Activated CD4-positive, alpha-beta T cell treated with anti-CD3 and anti-CD28 coated beads, Interleukin-2, amount 50 U/mL, for 16 hours (primary cell): ENCODE data around the gene ZNF568.

Experiments
- DNase-seq: peaks from one replicate; pipeline ENCODE4 v3.0.0-alpha.2; 2020

Gene ZNF568

DNA sequence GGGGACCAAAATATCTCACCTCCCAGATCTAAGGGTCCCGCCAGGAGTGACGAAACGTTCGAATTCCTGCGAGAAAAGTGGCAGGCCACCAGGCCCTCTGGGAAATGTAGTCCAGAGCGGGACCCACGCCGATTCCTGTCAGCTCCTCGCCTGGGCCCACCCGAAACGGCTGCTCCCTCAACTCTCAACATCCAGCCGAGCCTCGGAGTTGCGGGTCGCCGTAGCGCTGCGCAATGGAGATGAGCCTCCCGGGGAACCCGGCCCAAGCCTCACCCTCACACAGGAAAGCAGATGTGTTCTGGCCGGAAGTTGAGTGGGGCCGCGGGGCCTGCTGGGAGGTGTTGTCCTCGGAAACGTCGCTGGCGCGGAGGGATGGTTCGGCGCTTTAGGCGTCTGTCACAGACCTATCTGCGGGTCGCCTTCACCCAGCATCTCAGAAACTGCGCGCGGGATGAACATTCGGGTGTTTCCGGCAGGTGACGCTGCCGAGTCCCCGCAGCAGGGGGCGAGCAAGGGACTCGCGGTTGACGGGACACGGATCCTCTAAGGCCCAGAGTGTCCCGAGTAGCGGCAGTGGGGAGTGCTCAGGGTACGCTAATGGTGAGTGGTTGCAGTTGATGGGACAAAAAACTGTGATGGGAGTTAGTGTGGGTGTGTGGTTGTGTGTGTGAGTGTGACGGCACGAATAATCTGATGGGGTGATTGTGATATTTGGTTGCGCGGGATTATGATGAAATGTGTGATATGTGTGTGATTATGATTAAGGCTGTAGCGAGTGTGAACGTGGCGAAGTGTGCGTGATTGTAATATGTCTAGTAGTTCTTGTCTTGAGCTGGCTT is at the start of gene ZNF568, which contains the start of gene ZNF829:
ZNF568 (plus strand) TSS at position 341 of the 839 bp plus-strand sequence. CDS start 6,439 bp downstream, outside the sequence.
ZNF829 (minus strand) TSS at position 300 of the 839 bp plus-strand sequence. CDS start 1,124 bp downstream, outside the sequence.
- peak; percentile 92 for DNase-seq

DNA sequence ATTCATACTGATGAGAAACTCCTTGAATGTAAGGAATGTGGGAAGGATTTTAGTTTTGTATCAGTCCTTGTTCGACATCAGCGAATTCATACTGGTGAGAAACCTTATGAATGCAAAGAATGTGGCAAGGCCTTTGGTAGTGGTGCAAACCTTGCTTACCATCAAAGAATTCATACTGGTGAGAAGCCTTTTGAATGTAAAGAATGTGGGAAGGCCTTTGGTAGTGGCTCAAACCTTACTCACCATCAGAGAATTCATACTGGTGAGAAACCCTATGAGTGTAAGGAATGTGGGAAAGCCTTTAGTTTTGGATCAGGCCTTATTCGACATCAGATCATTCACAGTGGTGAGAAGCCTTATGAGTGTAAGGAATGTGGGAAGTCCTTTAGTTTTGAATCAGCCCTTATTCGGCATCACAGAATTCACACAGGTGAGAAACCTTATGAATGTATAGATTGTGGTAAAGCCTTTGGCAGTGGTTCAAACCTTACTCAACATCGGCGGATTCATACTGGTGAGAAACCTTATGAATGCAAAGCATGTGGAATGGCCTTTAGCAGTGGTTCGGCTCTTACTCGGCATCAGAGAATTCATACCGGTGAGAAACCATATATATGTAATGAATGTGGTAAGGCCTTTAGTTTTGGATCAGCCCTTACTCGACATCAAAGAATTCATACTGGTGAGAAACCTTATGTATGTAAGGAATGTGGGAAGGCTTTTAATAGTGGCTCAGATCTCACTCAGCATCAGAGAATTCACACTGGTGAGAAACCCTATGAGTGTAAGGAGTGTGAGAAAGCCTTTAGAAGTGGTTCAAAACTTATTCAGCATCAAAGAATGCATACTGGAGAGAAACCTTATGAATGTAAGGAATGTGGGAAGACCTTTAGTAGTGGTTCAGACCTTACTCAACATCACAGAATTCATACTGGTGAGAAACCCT is 38.9 kb upstream of the ZNF568 start:
- no peak for DNase-seq

DNA sequence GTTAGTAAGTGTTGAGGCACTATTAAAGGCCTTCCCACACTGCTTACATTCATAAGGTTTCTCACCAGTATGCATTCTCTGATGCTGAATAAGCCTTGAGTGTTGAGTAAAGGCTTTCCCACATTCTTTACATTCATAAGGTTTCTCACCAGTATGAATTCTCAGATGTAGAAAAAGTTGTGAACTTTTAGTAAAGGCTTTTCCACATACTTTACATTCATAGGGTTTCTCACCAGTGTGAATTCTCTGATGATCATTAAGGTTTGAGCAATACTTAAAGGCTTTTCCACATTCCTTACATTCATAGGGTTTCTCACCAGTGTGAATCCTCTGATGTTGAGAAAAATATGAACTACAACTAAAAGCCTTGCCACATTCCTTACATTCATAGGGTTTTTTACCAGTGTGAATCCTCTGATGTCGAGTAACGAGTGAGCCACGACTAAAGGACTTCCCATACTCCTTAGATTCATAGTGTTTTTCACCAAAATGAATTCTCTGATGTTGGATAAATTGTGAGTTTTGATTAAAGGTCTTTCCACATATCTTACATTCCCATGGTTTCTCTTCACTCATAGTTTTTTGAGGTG is 24.3 kb upstream of the ZNF568 start:
- no peak for DNase-seq

DNA sequence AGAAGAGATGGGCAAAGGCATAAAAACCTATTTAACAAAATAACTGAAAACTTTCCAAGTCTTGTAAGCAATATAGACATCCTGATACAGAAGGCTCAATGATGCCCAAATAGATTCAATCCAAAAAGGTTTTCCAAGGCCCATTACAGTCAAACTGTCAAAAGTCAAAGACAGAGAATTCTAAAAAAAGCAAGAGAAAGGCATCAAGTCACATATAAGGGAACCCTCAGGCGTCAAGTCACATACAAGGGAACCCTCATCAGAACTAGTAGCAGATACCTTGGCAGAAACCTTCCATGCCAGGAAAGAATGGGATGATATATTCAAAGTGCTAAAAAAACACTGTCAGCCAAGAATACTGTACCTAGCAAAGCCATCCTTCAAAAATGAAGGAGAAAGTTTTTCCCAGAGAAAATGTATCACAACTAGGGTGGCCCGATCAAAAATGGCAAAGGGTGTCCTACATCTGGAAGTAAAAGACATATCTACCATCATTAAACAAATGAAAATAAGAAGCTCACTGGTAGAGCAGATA is 21.2 kb upstream of the ZNF568 start:
- DNase-seq: no peak

DNA sequence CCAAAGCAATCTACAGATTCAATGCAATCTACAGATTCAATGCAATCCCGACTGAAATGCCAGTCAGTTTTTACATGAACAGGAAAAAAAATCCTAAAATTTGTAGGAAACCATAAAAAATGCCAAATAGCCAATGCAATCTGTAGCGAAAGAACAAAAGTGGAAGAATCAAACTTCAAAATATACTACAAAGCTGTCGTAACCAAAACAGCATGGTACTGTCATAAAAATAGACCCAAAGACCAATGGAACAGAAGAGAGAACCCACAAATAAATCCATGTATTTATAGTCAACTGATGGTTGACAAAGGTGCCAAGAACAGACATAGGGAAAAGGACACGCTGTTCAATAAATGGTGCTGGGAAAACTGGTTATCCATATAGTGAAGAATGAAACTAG is 17.7 kb upstream of the ZNF568 start:
- no peak for DNase-seq

DNA sequence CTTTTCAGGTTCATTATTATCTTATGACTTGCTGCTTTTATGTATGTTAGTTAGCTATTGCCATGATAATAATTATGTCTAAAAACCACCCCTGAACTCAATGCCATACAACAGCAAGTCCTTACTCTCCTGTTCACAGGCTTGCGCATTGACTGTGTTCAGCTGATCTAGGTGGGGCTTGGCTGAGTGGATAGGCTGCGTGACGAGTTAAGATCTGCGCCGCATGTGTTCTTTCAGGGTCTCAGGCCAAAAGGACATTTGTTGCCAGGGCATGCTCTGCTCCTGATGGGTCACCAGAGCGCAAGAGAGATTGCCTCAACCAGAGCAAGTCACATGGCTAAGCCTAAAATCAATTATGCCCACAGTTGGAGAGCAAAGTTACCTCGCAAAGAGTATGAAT is 859 bp downstream of the ZNF568 start:
- DNase-seq: no peak

DNA sequence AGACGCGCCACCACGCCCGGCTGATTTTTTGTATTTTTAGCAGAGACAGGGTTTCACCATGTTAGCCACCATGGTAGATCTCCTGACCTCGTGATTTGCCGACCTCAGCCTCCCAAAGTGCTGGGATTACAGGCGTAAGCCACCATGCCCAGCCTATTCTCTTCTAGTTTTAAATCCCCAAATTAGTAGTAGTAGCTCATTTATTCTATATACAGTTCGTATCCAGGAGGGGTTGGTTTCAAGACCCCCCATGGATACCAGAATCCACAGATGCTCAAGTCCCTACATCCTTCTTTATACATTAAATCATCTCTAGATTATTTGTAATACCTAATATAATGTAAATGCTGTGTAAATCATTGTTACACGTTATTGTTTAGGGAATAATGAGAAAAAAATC is 2.0 kb downstream of the ZNF568 start:
- DNase-seq: no peak

DNA sequence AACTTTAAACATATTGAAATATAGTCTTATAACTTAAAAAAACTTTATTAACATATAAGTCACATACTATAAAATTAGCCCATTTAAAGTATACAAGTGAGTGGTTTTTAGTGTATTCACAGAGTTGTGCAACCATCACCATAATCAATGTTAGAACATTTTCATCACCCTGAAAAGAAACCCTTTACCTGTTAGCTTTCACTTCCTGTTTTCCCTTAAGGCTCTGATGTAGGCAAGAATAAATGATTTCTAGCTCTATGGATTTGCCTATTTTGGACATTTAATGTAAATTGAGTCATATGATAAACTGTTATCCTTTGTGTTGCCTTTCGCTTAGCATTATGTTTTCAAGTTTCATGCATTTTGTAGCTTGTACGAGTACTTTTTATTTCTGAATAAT is 15.6 kb downstream of the ZNF568 start:
- DNase-seq: no peak

DNA sequence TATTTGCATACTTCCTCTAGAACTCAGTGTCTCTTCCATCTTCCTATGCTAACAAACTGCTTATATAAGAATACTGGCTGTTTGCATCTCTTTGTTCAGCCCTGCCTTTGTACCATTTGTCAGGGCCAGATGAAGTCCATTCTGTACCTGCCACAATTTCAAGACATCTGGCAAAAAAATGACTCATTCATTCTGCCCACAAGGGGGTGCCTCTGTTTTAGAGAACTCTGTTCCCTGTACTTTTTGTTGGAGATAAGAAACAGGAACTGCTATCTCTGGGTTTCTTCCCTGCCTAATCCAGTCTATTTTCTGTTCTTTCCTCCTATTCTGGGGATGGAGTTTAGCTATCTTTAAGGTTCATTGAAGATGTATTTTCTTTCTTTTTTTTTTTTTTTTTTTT is 23.0 kb downstream of the ZNF568 start:
- no peak for DNase-seq

DNA sequence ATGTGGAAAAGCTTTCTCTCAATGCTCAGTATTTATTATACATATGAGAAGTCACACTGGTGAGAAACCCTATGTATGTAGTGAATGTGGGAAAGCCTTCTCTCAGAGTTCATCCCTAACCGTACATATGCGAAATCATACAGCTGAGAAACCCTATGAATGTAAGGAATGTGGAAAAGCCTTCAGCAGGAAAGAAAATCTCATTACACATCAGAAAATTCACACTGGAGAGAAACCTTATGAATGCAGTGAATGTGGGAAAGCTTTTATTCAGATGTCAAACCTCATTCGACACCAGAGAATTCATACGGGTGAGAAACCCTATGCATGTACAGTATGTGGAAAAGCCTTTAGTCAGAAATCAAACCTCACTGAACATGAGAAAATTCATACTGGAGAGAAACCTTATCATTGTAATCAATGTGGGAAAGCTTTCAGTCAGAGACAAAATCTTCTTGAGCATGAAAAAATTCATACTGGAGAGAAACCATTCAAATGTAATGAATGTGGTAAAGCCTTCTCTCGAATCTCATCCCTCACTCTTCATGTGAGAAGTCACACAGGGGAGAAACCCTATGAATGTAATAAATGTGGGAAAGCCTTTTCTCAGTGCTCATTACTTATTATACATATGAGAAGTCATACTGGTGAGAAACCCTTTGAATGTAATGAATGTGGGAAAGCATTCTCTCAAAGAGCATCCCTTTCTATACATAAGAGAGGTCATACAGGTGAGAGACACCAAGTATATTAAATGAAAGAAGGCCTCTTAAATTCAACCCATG is 34.4 kb downstream of the ZNF568 start:
- no peak for DNase-seq

DNA sequence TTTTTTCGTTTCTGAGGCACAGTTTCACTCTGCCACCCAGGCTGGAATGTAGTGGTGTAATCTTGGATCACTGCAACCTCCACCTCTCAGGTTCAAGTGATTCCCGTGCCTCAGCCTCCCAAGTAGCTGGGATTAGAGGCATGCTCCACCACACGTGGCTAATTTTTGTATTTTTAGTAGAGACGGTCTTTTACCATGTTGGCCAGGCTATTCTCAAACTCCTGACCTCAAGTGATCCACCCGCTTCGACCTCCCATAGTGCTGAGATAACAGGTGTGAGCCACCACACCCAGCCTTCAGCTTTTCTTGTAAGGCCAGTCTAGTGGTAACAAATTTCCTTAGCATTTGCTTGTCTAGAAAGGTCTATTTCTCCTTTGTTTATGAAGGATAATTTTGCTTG is 46.2 kb downstream of the ZNF568 start:
- no peak for DNase-seq

DNA sequence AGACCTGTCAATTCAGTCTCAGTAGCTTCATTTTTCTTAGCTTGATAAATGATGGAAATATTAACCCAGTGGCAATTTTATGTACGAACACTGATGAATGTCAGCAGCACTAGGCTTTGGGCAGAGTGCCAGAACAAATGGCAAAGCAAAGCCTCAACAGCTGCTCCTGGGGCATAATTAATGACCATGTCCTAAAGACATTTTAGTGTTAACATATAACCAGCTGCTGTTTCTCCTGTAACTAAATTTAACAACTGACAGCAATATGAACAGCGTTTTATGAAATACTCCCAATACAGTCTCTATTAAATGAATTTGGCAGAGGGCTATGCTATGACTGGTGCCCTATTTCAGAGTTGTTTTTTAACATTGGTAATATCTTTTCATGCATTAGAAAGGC is 47.1 kb downstream of the ZNF568 start:
- DNase-seq: no peak

DNA sequence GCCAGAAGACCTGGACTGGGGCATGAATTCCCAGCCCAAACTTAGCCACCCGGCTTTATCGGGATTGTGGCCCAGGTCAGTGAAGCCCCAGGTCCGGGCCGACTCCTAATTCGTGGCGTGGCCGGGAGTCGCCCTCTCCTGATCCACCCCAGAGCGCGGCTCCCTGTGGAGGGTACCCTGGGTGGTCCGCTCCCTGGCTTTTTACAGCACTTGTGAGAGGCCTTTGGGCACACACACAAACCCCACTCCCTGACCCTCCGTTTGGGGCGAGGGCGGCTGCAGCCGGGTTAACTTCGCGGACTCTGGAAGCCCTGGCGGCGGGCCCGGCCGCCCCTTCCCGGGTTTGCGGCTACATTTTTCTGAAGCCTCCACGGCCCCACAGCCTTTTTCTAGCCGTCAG is 56.4 kb downstream of the ZNF568 start:
- no peak for DNase-seq

DNA sequence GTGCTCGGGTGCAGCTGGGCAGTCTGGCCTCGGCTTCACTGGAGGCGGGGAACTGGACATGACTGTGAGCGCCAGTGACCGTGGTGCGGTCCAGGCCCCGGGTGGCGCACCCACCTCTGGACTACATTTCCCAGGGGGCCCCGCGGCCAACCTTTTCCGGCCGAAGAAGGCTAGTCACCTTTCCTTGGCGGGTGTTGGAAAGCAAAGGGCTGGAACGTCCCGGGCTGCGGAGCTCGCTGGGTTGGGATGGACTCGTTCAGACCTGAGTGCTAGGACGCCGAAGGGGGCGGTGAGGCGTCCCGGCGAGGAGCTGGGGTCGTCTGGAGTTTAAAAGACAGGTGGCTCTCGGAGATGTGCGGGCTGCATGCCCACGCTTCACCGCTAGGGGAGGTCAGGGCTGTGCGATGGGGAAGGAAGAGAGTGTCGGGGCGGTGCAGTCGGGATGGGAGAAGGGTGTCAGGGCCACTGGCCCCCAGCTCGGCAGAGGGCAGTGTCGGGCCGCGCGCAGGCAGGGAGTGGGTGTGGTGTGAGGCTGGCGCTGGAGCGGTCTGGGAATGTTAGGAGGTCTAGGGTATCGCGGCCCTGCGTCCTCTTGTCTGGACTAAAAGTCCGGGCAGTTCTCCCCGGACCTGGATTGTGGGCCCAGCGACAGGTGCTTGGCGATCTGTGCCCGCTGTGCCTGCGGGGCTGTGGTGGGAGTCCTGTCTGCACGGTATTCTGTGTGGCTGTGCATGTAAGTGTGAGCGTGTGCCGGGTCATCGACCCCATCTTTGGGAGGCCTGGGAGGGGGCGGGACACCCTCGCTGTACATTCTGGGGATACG is 57.1 kb downstream of the ZNF568 start:
- peak; percentile 73 for DNase-seq

DNA sequence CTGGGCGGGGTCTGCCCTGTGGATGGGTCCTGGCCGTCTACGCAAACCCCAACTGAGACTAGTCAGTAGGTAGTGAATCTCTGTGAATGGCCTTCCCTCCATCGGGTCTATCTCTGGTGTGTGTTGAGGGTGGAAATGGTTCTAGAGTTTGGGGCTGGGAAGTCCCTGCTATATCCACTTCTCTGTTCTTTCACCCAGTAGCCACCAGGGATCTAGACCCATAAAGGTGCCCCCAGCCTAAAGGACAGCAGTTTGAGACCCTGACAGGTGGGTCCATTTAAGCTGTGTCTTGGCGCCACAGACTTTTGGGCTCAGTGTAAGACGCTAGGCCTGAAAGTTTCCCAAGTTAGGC is 57.7 kb downstream of the ZNF568 start:
- no peak for DNase-seq

DNA sequence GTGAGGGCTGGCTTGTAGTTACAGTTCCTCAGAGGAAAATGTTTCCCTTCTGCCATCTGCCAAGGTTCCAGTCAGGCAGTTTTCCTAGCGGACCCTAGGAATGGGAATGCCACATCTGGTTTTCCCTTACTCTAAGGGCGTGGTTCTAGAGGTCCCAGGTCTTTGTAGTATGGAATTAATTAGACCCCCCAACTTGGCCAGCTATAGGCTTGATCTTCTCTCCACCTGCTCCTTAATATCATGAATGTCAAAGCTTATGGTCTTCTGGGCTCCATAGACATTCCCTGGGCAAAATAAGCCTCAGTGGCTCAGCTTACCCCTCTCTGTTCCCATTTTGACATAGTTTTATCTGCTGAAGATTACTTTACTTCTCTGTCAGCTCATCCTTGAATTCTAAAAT is 70.0 kb downstream of the ZNF568 start:
- no peak for DNase-seq

DNA sequence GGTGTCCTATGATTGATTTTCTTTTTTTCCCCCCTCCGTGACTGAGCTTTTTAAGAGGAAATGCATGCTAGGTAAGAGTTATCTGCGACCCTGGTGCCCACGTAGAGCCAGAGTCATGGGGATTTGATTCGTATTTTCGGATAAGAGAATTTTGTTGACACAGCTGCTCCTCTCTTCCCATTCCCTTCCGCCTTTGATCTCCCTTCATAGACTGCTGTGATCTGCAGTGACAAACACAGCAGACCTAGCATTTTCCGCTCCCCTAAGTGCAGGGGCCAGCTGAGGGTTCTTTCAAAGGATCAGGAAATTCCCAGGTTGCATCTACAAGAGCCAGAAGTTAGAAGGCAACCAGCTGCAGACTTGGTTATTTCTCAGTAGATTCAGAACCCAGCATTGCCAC is 70.5 kb downstream of the ZNF568 start:
- DNase-seq: no peak

DNA sequence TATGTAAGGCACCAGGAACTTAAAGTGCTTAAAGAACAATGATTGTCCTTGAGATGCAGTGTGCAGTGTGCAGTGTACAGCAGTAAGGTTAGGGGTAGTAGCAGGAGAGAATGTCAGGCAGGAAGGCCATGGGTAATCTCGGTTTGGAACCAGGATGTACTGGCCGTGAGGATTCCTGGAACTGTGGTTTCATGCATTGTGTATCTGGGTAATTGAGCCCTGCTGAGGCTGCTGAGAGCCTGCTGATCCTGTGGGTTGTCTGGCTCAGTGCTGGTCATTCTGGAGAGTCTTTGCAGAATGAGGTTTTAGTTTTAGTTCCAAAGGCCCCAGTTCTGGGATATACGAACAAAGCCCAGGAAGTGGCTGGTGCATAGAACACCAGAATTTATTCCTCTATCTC is 71.0 kb downstream of the ZNF568 start:
- DNase-seq: no peak

DNA sequence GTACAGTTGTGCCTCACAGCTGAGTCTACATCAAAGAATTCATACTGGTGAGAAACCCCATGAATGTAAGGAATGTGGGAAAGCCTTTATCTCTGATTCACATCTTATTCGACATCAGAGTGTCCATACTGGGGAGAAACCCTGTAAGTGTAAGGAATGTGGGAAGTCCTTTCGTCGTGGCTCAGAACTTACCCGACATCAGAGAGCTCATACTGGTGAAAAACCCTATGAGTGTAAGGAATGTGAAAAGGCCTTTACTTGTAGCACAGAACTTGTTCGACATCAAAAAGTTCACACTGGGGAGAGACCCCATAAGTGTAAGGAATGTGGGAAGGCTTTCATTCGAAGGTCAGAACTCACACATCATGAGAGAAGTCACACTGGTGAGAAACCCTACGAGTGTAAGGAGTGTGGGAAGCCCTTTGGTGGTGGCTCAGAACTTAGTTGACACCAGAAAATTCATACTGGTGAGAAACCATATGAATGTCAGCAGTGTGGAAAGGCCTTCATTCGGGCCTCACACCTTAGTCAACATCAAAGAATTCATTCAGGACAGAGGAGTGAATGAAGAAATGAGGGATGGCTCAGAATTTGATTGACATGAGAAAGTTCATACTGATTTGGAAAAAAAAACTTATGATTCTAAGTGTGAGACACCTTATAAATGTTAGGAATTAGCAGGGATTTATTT is 81.2 kb downstream of the ZNF568 start:
- no peak for DNase-seq

DNA sequence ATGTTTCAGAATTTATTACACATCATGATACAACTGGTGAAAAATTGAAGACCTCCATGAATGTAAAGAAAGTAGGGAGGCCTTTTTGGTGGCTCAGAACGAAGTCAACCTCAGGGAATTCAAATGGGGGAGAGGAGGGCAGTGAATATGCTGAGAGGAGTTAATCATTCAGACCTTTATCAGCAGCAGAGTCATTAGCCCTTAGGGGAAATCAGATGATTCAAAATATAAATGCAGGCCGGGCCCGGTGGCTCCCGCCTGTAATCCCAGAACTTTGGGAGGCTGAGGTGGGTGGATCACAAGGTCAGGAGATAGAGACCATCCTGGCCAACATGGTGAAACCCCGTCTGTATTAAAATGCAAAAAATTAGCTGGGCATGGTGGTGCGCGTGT is 81.7 kb downstream of the ZNF568 start:
- DNase-seq: no peak

DNA sequence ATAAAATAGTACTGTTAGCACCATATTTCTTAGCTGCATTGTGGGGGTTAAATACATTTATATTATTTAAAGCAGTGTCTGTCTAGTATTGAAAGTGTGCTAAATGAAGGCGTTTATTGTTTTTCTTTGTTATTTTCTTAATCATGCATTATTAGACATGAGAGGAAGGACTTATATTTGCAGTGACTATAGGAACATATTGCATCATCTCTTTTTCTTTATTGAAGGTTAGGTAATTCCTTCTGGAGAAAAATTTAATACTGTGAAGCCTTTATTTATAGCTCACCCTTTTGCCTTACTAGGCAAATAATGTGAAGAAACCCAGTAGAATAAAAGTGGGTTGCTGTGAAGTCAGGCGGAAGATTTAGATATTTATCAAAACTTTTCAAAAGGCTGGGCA is 83.2 kb downstream of the ZNF568 start:
- DNase-seq: no peak
